CD4-positive, alpha-beta T cell treated with Interleukin-15 for 1 hour (primary cell): ENCODE data around the gene ZSCAN20.
"Not testable (repeated sequence)": the region's sequence is repeated elsewhere in the genome, so short reads cannot be mapped to it uniquely, and the experiment has no call there.

Experiments used
- DNase-seq: peaks from one replicate; pipeline ENCODE4 v3.0.0-alpha.2; 2020

ZSCAN20 gene

DNA sequence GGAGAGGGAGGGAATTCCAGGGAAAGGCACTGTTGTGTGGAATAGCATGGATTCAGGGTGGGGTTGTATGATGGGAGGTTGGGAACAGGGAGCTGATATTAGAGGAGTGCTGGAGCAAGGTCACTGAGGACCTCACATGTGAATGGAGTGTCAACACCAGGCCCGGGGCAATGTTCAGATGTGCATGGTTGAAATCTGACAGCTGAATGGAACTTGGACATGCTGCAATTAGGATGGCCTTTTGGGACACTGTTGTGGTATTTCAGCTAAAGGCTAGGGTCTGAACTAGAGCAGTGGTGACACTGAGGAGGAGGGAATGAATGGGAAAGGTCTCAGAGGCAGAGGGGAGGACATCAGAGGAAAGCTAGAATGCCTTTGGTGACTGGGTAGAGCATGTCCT lies 25.0 kb downstream of the ZSCAN20 start:
- DNase-seq, result no peak

DNA sequence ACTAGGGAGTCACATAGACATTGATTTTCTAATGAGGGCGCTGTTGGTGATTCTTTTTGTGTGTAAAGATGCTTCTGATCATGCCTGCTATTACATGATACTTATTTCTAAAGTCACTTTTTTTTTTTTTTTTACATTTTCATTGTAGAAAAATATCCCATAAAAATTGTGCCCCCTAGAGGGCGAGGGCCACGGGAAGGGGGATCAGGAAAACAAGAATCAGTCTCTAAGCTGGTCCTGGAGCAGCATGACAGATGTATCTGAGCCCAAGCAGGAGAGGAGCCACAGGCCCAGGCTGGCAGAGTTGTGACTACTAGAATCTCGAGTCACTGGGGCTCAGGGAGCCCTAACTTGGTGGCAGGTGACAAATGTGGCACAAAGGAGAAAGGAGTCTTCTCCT lies 28.1 kb downstream of the ZSCAN20 start:
- DNase-seq, result no peak

DNA sequence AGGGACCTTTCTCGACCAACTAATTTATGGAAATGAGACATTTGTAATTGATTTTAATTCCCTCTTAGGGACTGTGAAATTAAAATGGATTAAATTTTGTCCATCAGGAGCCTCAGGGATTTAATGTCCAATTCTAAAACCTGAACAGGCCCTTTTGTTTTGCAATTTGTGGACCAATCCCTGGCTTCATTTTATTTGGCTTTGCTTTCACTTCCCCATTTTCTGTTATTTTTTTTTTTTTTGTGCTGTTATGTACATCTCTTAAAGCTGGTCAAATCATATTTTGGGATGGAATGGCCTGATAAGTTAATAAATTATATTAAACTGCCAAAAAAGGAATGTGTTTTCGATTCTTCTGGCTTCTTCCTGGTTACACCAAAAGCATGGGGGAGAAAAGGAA lies 28.9 kb downstream of the ZSCAN20 start:
- DNase-seq, result no peak

GRCh38 chr1:33501774-33502173 lies 29.3 kb downstream of the ZSCAN20 start:
- DNase-seq, result no peak

DNA sequence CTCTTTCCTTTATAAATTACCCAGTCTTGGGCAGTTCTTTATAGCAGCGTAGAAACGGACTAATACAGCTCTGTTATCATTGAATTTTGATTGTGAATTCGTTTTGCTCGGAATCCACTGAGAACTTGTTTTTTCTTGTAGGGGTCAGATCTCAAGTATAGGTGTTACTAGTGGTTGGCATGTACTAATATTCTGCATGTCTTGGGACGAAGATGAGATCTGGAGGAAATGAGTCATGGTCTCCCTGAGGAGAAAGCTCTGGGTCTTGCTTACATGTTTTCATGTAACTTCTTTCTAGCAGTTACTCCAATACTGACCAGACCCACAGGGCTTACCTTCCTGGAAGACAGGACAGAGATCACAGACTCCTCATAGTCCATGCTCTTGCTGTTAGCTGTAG lies 30.3 kb downstream of the ZSCAN20 start:
- DNase-seq, result no peak

- DNase-seq, result no peak
Observed at GRCh38 chr1:33503506-33503905, 31.1 kb downstream of the ZSCAN20 start.

- no peak for DNase-seq
Observed at GRCh38 chr1:33507661-33508060, 35.2 kb downstream of the ZSCAN20 start.

DNA sequence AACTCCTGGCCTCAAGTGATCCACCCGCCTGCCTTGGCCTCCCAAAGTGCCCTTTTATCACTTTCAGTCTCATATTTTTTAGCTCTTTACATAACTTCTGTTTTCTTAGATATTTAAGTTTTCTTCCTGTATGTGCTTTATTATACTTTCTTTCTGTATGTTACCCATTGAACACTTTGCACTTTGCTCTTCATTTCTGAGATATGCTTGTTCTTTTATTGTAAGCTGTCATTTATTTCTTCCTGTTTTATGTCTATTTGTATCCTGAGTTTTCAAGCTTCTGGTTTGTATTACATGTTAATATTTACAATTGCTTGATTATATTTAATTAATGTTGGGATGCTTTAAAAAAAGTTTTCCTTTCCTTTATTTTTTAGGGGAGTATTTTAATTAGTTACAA lies 35.7 kb downstream of the ZSCAN20 start:
- DNase-seq, result no peak

DNA sequence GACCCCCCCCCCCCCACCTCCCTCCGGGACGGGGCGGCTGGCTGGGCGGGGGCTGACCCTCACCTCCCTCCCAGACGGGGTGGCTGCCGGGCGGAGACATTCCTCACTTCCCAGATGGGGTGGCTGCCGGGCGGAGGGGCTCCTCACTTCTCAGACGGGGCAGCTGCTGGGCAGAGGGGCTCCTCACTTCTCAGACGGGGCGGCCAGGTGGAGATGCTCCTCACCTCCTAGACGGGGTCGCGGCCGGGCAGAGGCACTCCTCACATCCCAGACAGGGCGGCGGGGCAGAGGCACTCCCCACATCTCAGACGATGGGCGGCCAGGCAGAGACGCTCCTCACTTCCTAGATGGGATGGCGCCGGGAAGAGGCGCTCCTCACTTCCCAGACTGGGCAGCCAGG lies 36.8 kb downstream of the ZSCAN20 start:
- DNase-seq, result not testable (repeated sequence)

DNA sequence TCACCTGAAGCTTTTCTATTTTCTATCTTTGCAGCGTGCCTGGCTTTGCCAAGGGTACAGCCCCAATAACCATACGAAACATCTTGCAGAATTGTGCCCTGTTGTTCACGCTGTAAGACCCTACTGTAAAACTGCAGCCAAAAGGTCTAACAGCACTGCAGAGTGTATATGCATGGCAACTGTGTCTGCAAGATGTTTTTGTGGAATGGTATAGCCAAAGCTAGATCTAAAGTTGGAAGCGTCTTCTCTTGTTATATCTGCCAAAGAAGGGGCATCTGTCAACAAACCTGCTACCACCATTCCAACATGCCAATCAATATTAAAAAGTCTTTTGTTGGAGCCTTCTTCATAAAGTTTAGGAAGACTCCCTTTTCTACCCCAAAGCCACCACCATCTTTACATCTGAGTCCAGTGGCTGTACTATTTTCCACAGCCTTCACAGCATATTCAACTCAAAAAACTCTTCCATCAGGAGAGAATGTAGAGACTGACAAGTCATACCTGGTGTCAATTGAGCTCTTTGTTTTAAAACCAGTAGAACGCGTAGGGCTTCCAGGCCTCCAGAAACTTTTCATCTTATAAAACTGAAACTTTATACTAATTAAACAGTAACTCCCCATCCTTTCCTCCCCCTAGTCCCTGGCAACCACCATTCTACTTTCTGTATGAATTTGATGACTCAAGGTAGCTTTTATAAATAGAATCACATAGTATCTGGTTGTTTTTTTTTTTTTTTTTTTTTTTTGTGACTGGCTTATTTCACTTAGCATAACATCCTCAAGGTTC lies 40.0 kb downstream of the ZSCAN20 start:
- DNase-seq, result no peak

DNA sequence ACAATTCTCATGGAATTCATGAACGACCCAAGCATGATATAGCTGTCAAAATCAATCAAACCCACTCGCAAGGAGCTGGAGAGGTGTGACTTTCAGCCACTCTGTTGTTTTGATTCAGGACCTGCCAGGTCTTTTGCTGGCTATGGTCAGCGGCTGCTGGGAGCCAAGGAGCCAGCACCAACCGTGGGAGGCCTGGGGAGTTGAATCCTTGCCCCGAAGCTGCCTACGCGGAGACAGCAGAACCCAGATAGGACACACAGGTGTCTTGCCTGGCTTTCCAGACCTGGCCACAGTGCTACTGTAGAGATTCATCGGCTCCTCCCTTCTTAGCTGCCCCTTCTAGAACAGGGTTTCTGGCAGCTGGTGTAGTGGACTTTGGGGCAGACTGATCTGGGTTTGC lies 42.7 kb downstream of the ZSCAN20 start:
- DNase-seq, result no peak

- DNase-seq, result no peak
Observed at GRCh38 chr1:33515607-33516006, 43.2 kb downstream of the ZSCAN20 start.

GRCh38 chr1:33516428-33516827 lies 44.0 kb downstream of the ZSCAN20 start:
- DNase-seq, result no peak

DNA sequence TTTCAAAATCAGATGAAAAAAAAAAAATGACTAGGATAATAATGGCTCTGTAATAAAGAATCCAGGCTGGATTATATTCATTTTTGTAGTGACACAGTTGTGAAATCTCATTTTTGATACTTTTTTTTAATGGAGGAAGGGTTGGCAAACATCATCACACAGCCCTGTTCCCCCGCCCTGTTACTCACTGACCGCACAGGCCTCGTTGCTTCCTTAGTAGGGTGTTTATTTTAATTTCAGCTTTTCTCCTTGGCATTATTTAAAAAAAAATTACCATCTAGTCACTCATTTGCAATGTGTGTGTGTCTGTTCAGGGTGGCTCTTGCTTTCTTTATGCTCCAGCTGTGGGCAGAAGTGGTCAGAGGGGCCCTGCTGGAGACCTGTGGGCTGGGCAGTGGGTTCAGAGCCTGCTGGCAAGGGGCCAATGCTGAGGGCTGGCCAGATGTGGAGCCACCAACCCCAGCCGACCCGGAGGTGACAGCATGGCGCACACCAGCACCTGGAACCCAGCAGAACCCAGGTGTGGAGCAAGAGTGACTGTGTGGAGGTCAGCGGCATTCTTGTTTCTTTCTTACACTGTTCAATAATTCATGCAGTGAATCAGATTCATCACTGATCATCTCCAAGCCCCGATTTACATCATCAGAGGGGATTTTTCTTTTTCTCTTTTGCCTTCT lies 44.6 kb downstream of the ZSCAN20 start:
- DNase-seq, result no peak

GRCh38 chr1:33517596-33518250 lies 45.3 kb downstream of the ZSCAN20 start:
- no peak for DNase-seq

GRCh38 chr1:33519240-33519884 lies 46.9 kb downstream of the ZSCAN20 start:
- no peak for DNase-seq

DNA sequence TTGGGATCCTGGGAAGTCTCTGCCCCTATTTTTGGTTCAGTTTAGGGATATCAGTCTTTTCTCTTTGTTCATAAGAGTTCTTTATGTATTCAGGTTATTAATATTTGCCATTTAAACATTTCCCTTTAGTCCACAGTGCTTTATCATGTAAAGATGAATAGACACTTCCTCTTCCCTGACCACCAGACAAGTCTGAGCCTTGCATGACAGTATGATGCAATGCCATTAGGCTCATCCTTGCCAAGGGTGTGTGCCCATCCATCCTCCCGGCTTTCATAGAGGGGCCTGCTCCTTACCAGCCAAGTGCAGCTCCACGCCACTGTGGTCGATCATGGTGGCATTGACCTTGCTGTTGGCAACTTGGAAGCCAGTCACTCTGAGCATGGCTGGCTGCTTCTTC lies 52.1 kb downstream of the ZSCAN20 start:
- no peak for DNase-seq

DNA sequence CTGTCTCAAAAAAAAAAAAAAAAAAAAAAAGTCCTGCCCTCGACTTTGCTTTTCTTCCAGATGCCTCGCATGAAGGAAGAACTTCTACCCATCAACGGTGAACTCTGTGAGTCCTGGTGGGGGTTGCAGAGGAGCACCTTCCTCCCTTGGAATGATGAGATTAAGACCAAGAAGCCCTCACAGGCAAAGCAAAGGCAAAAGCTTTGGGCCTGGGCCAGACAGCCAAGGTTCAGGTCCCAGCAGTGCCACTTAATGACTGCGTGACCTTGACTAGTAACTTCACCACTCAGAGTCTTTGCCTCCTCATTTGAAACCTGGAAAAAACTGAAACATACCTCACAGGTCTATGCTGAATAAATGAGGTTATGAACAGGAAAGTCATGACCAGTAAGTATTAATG lies 55.5 kb downstream of the ZSCAN20 start:
- no peak for DNase-seq

DNA sequence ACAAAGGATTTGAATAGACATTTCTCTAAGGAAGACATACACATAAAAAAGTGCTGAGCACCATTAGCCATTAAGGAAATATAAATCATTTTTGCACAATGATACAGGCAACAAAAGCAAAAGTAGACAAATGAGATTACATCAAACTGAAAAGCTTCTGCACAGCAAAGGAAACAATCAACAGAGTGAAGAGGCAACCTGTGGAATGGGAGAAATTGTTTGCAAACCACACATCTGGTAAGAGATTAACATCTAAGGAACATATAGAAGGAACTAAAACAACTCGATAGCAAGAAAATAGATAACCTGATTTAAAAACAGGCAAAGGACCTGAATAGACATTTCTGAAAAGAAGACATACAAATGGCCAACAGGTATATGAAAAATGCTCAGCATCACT lies 57.5 kb downstream of the ZSCAN20 start:
- no peak for DNase-seq

- no peak for DNase-seq
Observed at GRCh38 chr1:33532250-33532649, 59.8 kb downstream of the ZSCAN20 start.

GRCh38 chr1:33532936-33533335 lies 60.5 kb downstream of the ZSCAN20 start:
- no peak for DNase-seq

GRCh38 chr1:33535334-33535733 lies 62.9 kb downstream of the ZSCAN20 start:
- no peak for DNase-seq

DNA sequence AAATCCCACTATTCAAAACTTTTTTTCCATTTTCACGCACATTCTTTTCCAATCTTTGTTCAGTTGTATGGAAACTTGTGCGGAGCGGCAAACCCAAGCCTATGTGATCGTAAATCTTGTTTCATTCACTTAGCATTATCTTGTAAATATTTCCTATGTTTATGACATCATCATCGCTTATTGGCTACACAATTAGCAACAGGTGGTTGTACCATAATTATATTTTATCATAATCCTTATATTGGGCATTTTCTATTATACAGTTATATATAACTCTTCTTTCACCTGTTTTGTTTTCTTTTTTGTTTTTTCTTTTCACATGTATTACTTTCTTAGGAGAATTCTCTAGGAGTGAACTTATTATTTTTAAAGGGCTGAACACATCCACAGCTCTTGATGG lies 65.4 kb downstream of the ZSCAN20 start:
- no peak for DNase-seq

DNA sequence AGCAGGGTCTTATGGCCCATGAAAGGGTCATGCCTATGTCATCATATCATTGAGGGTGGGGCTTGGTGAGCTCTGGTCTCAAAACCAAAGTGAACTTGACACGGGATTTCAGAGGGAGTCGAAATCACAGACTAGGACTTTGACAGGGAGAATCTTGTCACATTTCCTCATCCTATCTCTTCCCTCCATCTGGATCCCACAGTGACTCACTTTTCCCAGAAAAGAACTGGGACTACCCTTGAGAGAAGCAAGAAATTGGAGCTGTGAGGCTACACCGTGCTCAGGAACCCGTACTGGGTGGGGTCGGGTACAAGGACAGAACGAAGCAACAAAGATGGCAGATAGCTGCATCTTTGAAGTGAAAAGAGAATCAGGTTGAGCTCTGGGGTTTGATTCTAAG lies 69.5 kb downstream of the ZSCAN20 start:
- DNase-seq, result no peak
